GM19468 (cell line): Measurements from ENCODE around the gene HOXB6.

Source experiments
- ATAC-seq: cut with Tn5 transposase; IDR thresholded peaks from one replicate; pipeline ENCODE4 v1.9.1; 2021; ENCODE audit warnings: mild to moderate bottlenecking, moderate library complexity, moderate number of reproducible peaks; ENCODE audit not compliant: unreplicated experiment; ENCODE audit errors: extremely low read depth

Gene HOXB6

DNA sequence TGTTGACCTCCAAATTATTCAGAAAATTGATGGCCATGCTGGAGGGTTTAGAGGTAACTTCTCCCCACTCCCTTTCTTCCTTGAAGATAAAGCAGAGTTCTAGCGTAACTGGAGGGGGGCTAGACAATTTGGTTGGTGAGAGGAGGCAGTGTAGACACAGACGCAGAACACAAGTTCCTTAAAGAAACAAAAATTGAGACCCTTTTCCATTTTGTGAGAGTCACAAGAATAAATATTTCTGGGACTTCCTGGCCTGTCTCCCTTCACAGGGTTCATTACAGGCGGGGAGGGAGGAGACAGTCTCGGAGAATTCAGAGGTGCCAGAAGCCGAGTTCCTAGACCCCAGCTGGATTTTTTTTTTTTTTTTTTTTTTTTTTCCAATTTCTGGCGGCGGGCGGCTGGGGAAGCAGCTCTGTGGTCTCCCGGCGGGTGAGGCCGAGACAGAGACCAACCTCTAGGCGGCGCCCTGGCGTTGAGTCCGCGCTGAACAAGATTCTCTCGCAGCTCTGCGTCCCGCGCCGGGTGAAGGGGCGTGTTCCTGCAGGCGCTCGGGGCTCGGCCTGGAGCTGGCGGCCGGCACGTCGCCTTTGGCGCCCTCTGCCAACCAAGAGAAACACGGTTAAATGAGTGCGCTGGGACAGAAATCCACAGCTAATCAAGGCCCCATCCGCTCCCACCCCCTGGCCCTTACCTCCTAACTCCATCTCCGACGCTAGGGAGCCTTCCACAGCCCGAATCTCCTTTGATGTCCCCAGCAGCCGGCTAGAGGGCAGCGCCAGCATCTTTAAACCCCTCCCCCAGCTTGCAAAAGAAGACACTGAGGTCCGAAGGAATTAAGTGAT, 31.6 kb upstream of the HOXB6 start:
- ATAC-seq: no peak

DNA sequence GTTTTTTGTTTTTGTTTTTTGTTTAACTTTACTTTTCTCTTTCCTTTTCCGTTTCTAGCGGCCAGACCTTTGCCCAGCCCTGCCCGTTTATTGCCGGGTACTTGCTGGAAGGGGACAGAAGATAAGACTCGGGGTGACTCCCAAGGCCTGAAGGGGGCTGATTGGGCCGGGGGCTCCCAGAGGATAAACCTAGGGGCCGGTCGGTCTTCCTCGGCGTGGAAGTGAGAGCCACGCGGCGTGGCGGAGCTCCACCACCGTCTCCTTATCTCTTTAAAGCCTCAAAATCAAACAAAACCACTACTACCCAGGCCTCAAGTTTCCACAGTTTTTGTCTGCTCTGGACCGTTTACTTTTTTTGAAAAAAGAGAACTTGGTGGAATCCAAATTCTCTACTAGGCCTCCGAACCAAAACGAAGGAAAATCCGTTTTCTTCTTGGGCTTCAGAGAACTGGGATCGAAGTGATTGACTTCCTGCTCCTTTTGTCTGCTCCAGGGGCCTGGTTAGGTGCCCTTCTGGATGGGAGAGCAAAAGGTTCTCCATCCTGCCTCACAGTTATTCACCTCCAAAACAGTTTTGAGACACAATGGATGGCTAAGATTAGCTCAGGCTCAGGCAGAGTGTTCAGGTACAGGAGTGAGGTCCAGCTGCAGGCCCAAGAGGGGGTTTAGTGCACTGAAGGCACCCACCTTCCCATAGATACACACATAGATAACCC, 29.9 kb upstream of the HOXB6 start:
- no peak for ATAC-seq

DNA sequence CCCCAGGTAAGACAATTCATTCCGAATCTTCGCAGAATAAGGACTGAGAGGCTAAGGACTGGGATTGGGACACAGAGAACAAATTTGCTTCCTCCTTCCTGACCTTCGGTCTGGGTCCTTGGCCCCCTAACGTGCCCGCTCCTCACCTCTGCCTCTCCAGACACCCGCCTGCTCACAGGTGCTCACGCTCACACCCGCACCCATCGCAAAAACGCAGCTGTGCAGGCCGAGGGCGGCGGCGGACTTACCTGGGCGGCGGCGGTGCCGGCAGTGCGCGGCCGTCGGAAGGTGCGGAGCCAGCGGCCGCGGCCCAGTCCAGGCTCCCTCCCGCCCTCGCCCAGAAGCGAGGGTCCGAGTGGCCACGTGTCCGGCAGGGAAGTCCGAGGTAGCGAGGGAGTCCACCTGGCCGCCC, 28.5 kb upstream of the HOXB6 start:
- ATAC-seq: no peak

DNA sequence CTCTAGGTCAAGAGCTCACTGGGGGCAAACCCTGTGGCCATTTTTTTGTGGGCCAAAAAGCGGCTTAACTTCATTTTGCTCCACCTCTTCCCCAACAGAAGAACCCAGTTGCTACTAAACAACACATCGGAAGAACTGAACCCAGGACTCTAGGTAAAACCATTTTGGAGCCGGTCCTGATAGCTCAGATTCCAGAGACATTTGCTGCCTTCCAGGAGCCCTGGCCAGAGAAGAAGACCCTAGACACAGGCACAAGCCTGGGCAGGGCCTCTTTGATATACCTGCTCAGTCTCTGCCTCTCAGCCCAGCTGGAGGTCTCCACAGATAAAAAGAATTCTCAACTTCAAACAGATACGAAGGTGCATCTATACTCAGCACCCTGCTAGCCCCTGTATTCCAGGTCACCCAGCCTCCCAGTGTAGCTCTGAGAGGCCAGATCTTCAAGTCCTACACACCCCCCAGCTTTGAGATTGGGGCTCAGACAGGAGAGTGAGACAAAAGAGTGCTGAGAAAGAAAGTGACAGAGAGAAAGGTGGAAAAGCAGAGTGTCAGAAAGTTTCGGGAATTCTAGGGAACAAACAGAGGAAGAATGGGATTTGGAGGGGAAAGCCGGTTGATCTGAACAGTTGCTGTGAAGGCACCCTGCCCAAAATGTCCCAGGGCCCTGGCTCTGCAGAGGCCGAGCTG, 27.9 kb upstream of the HOXB6 start:
- ATAC-seq: no peak

DNA sequence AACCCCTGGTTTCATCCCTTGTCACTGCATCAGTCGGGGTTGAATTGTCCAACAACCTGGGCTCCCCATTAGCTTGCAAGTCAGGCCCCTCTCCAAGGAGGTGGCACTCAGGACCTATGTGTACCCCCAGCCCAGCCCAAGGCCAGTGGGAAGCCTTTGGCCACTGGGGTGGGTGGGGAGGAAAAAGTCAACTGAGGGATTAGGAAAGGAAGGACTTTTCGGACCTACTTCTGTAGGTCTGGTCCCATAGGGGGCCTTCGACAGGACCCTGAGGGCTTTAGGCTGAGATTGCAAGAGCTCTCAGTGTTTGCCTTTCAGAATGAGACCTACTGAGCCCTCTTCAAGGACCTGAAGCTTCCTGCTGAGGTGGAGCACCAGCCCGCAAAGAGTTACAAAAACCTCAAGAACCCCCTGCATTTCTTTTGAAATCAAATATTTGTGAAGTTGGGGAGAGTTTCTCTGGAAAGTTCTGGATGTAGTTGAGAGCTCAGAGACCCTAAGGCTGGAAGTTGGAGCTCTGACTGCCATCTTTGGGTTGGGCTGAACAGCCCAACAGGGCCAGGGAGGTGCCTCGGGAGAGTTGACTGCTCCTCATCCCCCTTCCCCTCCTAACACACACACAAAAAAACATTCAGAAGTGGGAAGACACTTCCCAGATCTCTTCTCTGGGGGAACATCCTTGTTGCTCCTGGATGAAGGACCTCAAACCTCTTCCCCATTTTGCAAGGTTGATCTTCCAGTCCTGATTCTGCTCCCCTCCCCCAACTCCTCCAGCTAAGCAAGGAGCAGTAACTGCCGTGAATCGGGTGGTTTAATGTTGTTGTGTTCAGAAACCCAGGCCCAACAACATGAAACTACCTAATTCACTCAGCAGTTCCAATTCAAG, 27.1 kb upstream of the HOXB6 start:
- no peak for ATAC-seq

- no peak for ATAC-seq
These were observed 26.3 kb upstream of the HOXB6 start for GRCh38 chr17:48630925-48631692.

GRCh38 chr17:48630009-48630924, 25.5 kb upstream of the HOXB6 start:
- no peak for ATAC-seq

GRCh38 chr17:48629411-48629759, 24.6 kb upstream of the HOXB6 start:
- no peak for ATAC-seq

DNA sequence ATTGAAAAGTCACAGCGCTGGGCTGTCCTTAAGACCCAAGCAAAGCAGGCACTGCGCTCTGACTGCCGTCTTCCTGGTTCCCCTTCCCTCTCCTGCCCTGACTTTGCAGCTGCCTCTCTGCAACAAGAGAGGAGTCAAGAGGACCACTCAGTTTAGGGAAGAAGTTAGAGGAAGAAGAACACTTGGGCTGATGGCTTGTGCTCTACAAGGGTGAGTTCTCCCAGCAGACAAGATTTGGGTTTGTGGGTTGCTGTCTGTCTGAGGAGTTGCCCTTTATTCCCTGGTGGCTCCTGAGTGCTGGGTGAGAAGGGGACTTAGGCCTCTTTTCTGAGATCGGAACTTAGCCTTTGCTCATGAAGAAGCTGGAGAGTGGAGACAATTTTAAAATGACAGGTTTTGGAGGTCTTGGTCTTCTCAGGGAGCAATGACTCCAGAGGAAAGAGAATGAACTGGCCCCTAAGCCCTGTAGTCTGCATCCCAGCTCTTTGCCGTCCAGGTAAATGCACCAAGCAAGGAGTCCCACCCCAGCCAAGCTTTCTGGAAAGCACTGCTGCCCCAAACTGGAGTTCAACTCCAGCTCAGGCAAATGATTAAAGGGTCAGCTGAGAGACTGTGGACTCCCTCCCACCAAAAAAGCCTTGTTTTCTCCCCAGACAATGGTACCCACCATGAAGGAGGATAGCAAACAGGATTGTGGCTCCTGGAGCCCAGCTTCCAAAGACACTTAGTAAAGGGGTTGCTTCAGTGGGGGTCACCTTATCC, 24.0 kb upstream of the HOXB6 start:
- no peak for ATAC-seq

- no peak for ATAC-seq
These were observed 23.1 kb upstream of the HOXB6 start for GRCh38 chr17:48627623-48628521.

GRCh38 chr17:48627118-48627597, 22.4 kb upstream of the HOXB6 start:
- no peak for ATAC-seq

DNA sequence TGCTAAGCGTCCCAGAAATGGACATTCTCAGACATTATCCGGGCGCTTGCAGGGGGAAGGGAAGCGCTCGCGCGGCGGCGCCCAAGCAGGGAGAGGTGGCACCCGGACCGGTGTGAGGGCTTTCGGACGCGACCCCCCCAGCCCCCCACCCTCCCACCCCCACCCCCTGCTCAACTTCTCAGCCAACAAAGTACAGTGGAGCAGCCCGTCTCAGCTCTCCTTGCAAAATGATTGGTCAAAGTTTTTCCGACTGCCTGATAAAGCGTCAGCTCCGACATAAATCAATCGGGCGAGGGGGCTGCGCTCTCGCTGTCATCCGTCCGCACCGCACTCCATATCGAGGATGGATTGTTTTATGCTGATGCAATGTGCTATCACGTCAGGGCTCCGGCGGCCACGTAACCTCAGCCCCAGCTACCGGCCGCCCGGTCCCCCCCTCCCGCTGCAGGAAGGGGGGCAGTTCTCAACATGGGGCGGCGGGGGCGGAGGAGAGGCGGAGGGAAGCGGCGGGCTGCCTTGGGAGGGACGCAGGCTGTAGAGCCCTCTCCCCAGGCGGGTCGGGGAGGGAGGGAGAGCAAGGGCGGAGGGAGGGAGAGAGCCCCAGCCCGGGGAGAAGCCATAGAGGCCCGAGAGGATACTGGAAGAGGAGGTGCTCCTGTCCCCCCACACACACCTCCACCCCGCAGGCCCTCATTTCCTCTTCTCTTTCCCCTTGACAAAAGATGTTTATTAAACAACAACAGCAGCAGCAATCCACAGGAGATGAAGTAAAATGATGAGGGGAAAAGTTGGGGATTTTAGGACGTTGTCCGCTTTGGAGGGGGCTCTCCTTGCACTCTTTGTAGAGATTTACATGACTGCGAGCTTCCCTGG, 21.7 kb upstream of the HOXB6 start, which contains the start of gene HOXB9:
TSS of gene HOXB9 (minus strand) at position 114 of the 873 bp plus-strand sequence. CDS start at position 25, 89 bp downstream.
- no peak for ATAC-seq

- ATAC-seq: no peak
These were observed 20.9 kb upstream of the HOXB6 start for GRCh38 chr17:48625495-48626244.

DNA sequence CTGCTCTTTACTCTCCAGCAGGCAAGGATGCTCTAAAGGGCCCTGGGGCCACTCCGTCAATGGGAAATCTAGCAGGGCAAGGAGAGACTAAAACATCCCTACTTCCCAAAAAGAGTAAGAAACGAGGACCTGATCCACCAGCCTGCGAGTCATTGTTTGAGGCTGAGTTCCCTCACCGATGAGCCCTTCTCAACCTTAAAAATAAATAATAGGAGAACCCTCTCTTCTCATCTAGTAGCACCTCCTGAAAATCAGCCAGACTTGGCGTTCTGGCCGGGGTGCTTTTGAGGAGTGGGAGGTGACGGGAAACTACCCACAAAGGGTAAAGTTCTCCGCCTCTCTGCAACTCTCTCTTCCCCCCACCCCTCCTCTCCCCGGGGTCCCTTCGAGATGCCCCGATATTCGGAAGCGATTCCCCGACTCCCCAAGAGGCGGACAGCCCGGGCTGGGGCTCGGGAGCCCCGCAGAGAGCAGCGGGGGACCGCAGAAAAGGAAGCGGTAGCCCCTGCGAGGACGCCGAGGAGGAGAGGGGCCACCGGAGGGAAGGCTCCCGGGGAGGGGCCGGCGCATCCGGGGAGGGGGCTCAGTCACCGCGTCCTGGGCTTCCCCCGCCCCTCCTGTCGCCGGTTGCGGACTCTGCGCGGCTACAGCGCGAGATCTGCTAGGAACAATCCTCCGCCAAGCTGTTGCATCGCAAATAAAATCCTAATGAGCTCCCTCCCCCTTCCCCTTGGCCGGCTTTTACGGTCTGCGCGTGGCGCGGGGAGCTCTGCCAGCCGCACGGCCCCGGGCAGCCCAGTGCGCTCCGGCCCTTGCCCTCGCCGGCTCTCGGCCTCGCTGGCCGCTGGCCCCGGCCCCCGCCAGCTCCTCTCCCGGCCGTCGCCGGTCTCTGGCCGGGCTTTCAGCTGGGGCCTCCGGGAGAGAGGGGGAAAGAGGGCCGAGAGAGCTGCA, 20.0 kb upstream of the HOXB6 start:
- no peak for ATAC-seq
